Measurements from ENCODE around the gene FAM200C.

- no peak for TF ChIP-seq CTCF (IDR thresholded peaks at IDR 0.05)
- TF ChIP-seq POLR2A (IDR thresholded peaks at IDR 0.05), result no peak
- TF ChIP-seq POLR2AphosphoS5 (IDR thresholded peaks at IDR 0.05; ENCODE audit: insufficient read depth in 1 of 2, low read depth in 1 of 2), result no peak
Measured at GRCh38 chr5:160366230-160366629, 33.6 kb downstream of the FAM200C start.

All from vagina (tissue), 2 donors.